Erythroblast (primary cell): ENCODE data around the gene XPNPEP3.

Source experiments
- GATA1 ChIP-seq: IDR thresholded peaks from 2 replicates; pipeline ENCODE4 v1.6.1; 2011; ENCODE audit warnings: low read depth, mild to moderate bottlenecking, control low read depth, low read length, moderate library complexity
- POLR2A ChIP-seq: IDR thresholded peaks from 2 replicates; pipeline ENCODE4 v1.6.1; 2011; ENCODE audit warnings: mild to moderate bottlenecking, low read length

- TF ChIP-seq POLR2A (no peak), GATA1 (no peak)
Observed at GRCh38 chr22:40979871-40980270, 122.9 kb downstream of the XPNPEP3 start.
